ENCODE data around the gene NUDC. TPM values are rescaled to one million over a fixed set of nuclear protein-coding genes. Genes with fewer than 3 reads are reported as not detected.

NUDC gene
- total RNA-seq, 2 donors from 2014 or later = 31.3 to 33.2 TPM

DNA sequence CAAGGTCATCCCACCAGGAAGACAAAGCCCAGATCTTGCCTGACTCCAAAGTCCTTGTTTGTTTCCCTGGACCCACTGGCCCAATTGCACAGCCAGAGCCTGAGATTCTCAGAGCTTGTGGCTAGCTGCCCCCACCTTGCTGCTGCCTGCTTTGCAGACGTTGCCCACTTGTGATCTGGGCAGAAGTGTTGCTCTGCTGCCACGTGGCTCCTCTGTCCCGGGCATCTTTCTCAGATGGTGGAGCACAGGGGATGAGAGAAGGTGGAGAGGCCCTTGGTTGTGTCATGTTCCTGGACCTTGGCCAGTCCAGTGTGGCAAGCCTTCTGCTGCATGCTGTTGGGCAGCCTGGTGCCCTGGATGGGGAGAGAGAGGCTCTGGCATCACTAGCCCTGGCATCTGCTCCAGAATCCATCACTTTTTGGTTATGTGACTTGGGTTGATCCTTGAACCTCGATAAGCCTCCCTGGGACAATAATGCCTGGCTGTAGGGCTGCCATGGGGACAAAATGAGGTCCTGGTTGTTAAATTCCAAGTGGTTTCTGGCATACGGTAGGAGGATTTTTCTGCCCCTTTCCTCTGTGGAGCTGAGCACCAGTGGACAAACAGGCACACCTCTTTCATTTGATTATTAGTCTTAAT is 6.2 kb upstream of the NUDC start:
- no peak for TF ChIP-seq POLR2A (IDR thresholded peaks at IDR 0.05)
- TF ChIP-seq, protein P1, sequence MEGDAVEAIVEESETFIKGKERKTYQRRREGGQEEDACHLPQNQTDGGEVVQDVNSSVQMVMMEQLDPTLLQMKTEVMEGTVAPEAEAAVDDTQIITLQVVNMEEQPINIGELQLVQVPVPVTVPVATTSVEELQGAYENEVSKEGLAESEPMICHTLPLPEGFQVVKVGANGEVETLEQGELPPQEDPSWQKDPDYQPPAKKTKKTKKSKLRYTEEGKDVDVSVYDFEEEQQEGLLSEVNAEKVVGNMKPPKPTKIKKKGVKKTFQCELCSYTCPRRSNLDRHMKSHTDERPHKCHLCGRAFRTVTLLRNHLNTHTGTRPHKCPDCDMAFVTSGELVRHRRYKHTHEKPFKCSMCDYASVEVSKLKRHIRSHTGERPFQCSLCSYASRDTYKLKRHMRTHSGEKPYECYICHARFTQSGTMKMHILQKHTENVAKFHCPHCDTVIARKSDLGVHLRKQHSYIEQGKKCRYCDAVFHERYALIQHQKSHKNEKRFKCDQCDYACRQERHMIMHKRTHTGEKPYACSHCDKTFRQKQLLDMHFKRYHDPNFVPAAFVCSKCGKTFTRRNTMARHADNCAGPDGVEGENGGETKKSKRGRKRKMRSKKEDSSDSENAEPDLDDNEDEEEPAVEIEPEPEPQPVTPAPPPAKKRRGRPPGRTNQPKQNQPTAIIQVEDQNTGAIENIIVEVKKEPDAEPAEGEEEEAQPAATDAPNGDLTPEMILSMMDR (IDR thresholded peaks at IDR 0.05) = no peak
- Histone ChIP-seq H3K4me1 (peaks cover 60% of the 10 kb centered on the region), H3K9me3 (no peaks in the 10 kb centered on the region), H3K4me3 (no peak overlapping the region), H3K27me3 (no peaks in the 10 kb centered on the region), H3K36me3 (replicated peaks in 1 of 2; ENCODE audit: insufficient read depth in 1 of 2, low read depth in 2 of 2) (no peaks in the 10 kb centered on the region), H3K27ac (peak overlapping the region; percentile 95 to 100 (median 98))
- DNase-seq = peak; percentile 86 to 94 (median 90)
- intact Hi-C loops (cut with DNase I) = no loop called here
- peak; percentile 33 for ATAC-seq
- WGBS, 2 donors = 7 to 11% methylated on average over 3 to 4 of the region's 5 CpGs

DNA sequence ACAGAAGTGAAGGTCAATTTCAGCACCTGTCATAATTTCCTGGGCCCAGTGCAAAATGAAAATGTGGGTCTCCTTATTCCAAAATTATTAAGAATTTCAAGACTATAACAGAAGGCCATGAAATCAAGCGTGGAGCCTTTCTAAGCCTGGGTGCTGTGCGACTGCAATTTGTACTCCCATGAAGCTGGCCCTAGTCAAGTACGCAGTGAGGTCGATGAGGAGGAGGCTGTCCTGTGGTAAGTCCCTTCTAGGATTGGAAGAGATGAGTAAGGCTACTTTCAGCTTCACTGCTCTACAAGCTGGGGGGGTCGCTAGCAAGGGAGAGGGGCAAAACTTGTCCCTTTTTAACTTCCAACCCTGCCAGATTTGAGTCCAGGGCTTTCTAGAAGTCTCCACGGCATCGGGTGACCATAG is 410 bp upstream of the NUDC start:
- H3K36me3 ChIP-seq (replicated peaks in 1 of 2; ENCODE audit: insufficient read depth in 1 of 2, low read depth in 2 of 2) = peaks cover 0 to 5% of the 10 kb centered on the region in 2 donors
- WGBS, 2 donors = 9 to 12% methylated on average over 4 to 7 of the region's 7 CpGs
- no peak for TF ChIP-seq POLR2A (IDR thresholded peaks at IDR 0.05)
- TF ChIP-seq, protein P1 (IDR thresholded peaks at IDR 0.05) = no peak
- ATAC-seq = peak; percentile 33
- peaks cover 37% of the 10 kb centered on the region for H3K4me1 ChIP-seq
- DNase-seq = no peak
- peak overlapping the region; percentile 52 to 99 (median 93) for H3K27ac ChIP-seq
- H3K9me3 ChIP-seq = no peaks in the 10 kb centered on the region
- no peaks in the 10 kb centered on the region for H3K27me3 ChIP-seq
- intact Hi-C loops (cut with DNase I) = no loop called here
- H3K4me3 ChIP-seq = no peak overlapping the region

DNA sequence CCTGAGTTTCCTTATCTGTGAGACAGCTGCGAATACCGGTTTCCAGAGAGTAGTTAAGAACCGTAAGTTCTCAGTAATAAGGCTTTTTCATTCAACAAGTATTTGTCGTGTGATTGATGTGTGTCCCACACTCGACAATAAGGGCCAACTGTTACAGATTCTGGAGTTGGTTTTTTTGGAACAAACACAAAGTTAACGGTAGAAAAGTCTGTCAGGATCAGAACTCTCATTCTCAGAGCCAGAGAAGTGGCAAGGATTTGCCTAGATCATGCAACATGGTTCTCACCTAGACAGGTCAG is 837 bp downstream of the NUDC start:
- DNase-seq (no peak), ATAC-seq (no peak)
- WGBS, 2 donors = 2 to 7% methylated on average over 6 of the region's 6 CpGs
- Histone ChIP-seq H3K27ac (peak overlapping the region; percentile 92 to 99 (median 95)), H3K4me3 (peak overlapping the region in 1 of 2 donors; percentile 59), H3K36me3 (replicated peaks in 1 of 2; ENCODE audit: insufficient read depth in 1 of 2, low read depth in 2 of 2) (peaks cover 0 to 6% of the 10 kb centered on the region in 2 donors), H3K9me3 (no peaks in the 10 kb centered on the region), H3K27me3 (no peaks in the 10 kb centered on the region), H3K4me1 (peaks cover 29% of the 10 kb centered on the region)
- intact Hi-C loops (cut with DNase I) = no loop called here
- TF ChIP-seq, protein P1 (IDR thresholded peaks at IDR 0.05) = no peak
- no peak for TF ChIP-seq POLR2A (IDR thresholded peaks at IDR 0.05)

DNA sequence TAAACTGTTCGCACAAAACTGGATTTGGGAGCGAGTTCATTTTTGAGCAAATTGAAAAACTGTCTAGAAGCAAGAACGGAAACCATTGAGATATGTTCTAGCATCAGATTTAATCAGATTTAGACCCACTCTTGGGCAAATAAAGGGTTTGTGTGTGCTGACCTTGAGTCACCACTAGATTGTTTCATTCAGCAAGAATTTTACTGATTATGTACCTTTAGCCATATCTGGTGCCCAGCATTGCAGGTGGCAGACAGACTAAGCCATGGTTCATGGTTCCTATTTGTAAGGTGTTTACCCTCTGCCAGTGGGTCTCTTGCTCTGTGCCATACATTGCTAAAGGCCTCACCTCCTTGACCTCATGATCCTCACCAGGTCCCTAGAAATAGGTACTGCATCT is 1.4 kb downstream of the NUDC start:
- DNase-seq (peak in 3 of 4 donors; percentile 27 to 50 (median 37)), ATAC-seq (no peak)
- no peaks in the 10 kb centered on the region for H3K27me3 ChIP-seq
- peaks cover 0 to 7% of the 10 kb centered on the region in 2 donors for H3K36me3 ChIP-seq (replicated peaks in 1 of 2; ENCODE audit: insufficient read depth in 1 of 2, low read depth in 2 of 2)
- H3K27ac ChIP-seq = peak overlapping the region; percentile 92 to 99 (median 95)
- H3K9me3 ChIP-seq = no peaks in the 10 kb centered on the region
- WGBS, 2 donors = 41 to 57% methylated on average over 3 of the region's 3 CpGs
- TF ChIP-seq, protein P1 (IDR thresholded peaks at IDR 0.05) = no peak
- peak in 1 of 3 donors; percentile 2 for TF ChIP-seq POLR2A (IDR thresholded peaks at IDR 0.05)
- H3K4me3 ChIP-seq = no peak overlapping the region
- intact Hi-C loops (cut with DNase I) = no loop called here
- H3K4me1 ChIP-seq = peaks cover 29% of the 10 kb centered on the region

DNA sequence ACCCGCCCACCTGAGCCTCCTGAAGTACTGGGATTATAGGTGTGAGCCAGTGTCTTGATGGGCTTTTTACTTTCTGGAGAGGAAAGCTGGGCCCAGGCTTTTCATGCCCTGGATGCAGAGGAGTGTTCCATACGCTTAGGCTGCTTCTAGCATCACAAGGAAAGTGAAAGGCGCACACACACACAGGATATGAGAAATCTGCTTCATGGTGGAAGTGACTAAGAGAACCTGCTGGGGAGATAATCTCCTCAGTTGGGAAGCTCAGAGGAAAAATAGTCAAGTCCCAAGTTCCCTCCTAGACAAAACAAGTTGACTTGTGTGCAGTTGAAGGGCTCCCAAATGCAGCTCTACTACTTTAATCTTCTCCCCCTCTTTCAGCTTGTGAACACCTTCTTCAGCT is 2.2 kb downstream of the NUDC start:
- DNase-seq = no peak
- 96 to 98% methylated on average over 3 of the region's 3 CpGs for WGBS, 2 donors
- Histone ChIP-seq H3K36me3 (replicated peaks in 1 of 2; ENCODE audit: insufficient read depth in 1 of 2, low read depth in 2 of 2) (peaks cover 0 to 11% of the 10 kb centered on the region in 2 donors), H3K9me3 (no peaks in the 10 kb centered on the region), H3K27ac (peak overlapping the region in 3 of 4 donors; percentile 92 to 99 (median 94)), H3K27me3 (no peaks in the 10 kb centered on the region), H3K4me1 (peaks cover 29% of the 10 kb centered on the region), H3K4me3 (no peak overlapping the region)
- intact Hi-C loops (cut with DNase I) = no loop called here
- no peak for ATAC-seq
- TF ChIP-seq POLR2A (IDR thresholded peaks at IDR 0.05) = no peak
- TF ChIP-seq, protein P1 (IDR thresholded peaks at IDR 0.05) = no peak

Measured in body of pancreas (tissue), 4 donors.